ENCODE results near the gene IQCM.

The IQCM gene

GRCh38 chr4:149709640-149710039, 106.0 kb downstream of the IQCM start:
- no peak for DNase-seq (ENCODE audit: low read depth, low spot score)

- DNase-seq (ENCODE audit: low read depth, low spot score): no peak
Measured at GRCh38 chr4:149708513-149709130, 107.0 kb downstream of the IQCM start.

GRCh38 chr4:149707862-149708261, 107.8 kb downstream of the IQCM start:
- DNase-seq (ENCODE audit: low read depth, low spot score): no peak

GRCh38 chr4:149706942-149707341, 108.7 kb downstream of the IQCM start:
- no peak for DNase-seq (ENCODE audit: low read depth, low spot score)

GRCh38 chr4:149702414-149703293, 113.0 kb downstream of the IQCM start:
- no peak for DNase-seq (ENCODE audit: low read depth, low spot score)

- DNase-seq (ENCODE audit: low read depth, low spot score): no peak
Measured at GRCh38 chr4:149701435-149702156, 114.0 kb downstream of the IQCM start.

GRCh38 chr4:149700272-149700671, 115.4 kb downstream of the IQCM start:
- no peak for DNase-seq (ENCODE audit: low read depth, low spot score)

GRCh38 chr4:149699642-149700041, 116.0 kb downstream of the IQCM start:
- no peak for DNase-seq (ENCODE audit: low read depth, low spot score)

GRCh38 chr4:149690726-149691125, 124.9 kb downstream of the IQCM start:
- DNase-seq (ENCODE audit: low read depth, low spot score): no peak

- DNase-seq (ENCODE audit: low read depth, low spot score): no peak
Measured at GRCh38 chr4:149684516-149684915, 131.1 kb downstream of the IQCM start.

- no peak for DNase-seq (ENCODE audit: low read depth, low spot score)
Measured at GRCh38 chr4:149676076-149676475, 139.6 kb downstream of the IQCM start.

- DNase-seq (ENCODE audit: low read depth, low spot score): peak; percentile 35
Measured at GRCh38 chr4:149645790-149646189, 169.9 kb downstream of the IQCM start.

GRCh38 chr4:149638073-149638472, 177.6 kb downstream of the IQCM start:
- no peak for DNase-seq (ENCODE audit: low read depth, low spot score)

GRCh38 chr4:149634368-149634767, 181.3 kb downstream of the IQCM start:
- no peak for DNase-seq (ENCODE audit: low read depth, low spot score)

- no peak for DNase-seq (ENCODE audit: low read depth, low spot score)
Measured at GRCh38 chr4:149631629-149632028, 184.0 kb downstream of the IQCM start.

GRCh38 chr4:149630064-149630463, 185.6 kb downstream of the IQCM start:
- no peak for DNase-seq (ENCODE audit: low read depth, low spot score)

GRCh38 chr4:149605601-149606378, 209.9 kb downstream of the IQCM start:
- peak; percentile 9 for DNase-seq (ENCODE audit: low read depth, low spot score)

- DNase-seq (ENCODE audit: low read depth, low spot score): no peak
Measured at GRCh38 chr4:149604827-149605226, 210.8 kb downstream of the IQCM start.

- no peak for DNase-seq (ENCODE audit: low read depth, low spot score)
Measured at GRCh38 chr4:149595500-149595899, 220.1 kb downstream of the IQCM start.

- DNase-seq (ENCODE audit: low read depth, low spot score): no peak
Measured at GRCh38 chr4:149589826-149590225, 225.8 kb downstream of the IQCM start.

GRCh38 chr4:149584722-149585121, 230.9 kb downstream of the IQCM start:
- DNase-seq (ENCODE audit: low read depth, low spot score): no peak

GRCh38 chr4:149574971-149575370, 240.7 kb downstream of the IQCM start:
- DNase-seq (ENCODE audit: low read depth, low spot score): no peak
